Loucy (cell line): ENCODE measurements around the gene ARHGEF39.

Experiments used
- H2AFZ ChIP-seq: fragments of 200-600 bp; sonication (generic); 2 replicates; pipeline ENCODE4 v1.6.0; 2016; ENCODE audit warnings: antibody characterized with exemption, mild to moderate bottlenecking, low read length, moderate library complexity
- H3F3A ChIP-seq: fragments of 200-600 bp; 2 replicates; pipeline ENCODE4 v1.6.0; 2016; ENCODE audit warnings: antibody characterized with exemption, low read depth, mild to moderate bottlenecking
- H3K27me3 ChIP-seq: fragments of 200-600 bp; sonication (generic); 2 replicates; pipeline ENCODE4 v1.6.1; 2014; ENCODE audit warnings: low read length, mild to moderate bottlenecking; ENCODE audit not compliant: insufficient read depth, poor library complexity, severe bottlenecking
- H3K36me3 ChIP-seq: fragments of 200-600 bp; sonication (generic); 2 replicates; pipeline ENCODE4 v1.6.1; 2016; ENCODE audit warnings: low read length; ENCODE audit not compliant: insufficient read depth
- H3K4me1 ChIP-seq: fragments of 200-600 bp; sonication (generic); 2 replicates; pipeline ENCODE4 v1.5.1; 2014; ENCODE audit warnings: low read length, mild to moderate bottlenecking; ENCODE audit not compliant: insufficient read depth, poor library complexity, severe bottlenecking
- H3K4me2 ChIP-seq: fragments of 200-600 bp; sonication (generic); 2 replicates; pipeline ENCODE4 v1.6.0; 2014; ENCODE audit warnings: antibody characterized with exemption, low read length, low read depth, mild to moderate bottlenecking; ENCODE audit not compliant: poor library complexity, severe bottlenecking
- H3K4me3 ChIP-seq: fragments of 200-600 bp; sonication (generic); 2 replicates; pipeline ENCODE4 v1.5.1; 2014; ENCODE audit warnings: low read length, mild to moderate bottlenecking, mixed read lengths; ENCODE audit not compliant: poor library complexity, severe bottlenecking
- H3K79me2 ChIP-seq: fragments of 200-600 bp; sonication (generic); 2 replicates; pipeline ENCODE4 v1.6.1; 2014; ENCODE audit warnings: low read length; ENCODE audit not compliant: insufficient read depth
- H3K9ac ChIP-seq: fragments of 200-600 bp; sonication (generic); 2 replicates; pipeline ENCODE4 v1.6.0; 2014; ENCODE audit warnings: mild to moderate bottlenecking, low read depth, low read length, moderate library complexity; ENCODE audit not compliant: poor library complexity, severe bottlenecking
- H3K9me2 ChIP-seq: fragments of 200-600 bp; sonication (generic); replicated peaks from 2 replicates; pipeline ENCODE4 v1.6.1; 2016; ENCODE audit warnings: low read depth, low read length, mixed read lengths
- H3K9me3 ChIP-seq: fragments of 200-600 bp; sonication (generic); 2 replicates; pipeline ENCODE4 v1.6.1; 2014; ENCODE audit warnings: mild to moderate bottlenecking, antibody characterized with exemption, low read length, low read depth; ENCODE audit not compliant: insufficient read depth
- H4K20me1 ChIP-seq: fragments of 200-600 bp; sonication (generic); 2 replicates; pipeline ENCODE4 v1.6.0; 2014; ENCODE audit warnings: antibody characterized with exemption, low read length, mild to moderate bottlenecking; ENCODE audit not compliant: insufficient read depth, poor library complexity, severe bottlenecking
- EZH2phosphoT487 ChIP-seq: fragments of 200-600 bp; IDR thresholded peaks from 2 replicates; pipeline ENCODE4 v1.6.1; 2018; ENCODE audit warnings: antibody characterized with exemption, mild to moderate bottlenecking, moderate library complexity, borderline replicate concordance
- TF ChIP-seq, protein P1 (sequence below): fragments of 200-600 bp; sonication (generic); conservative IDR thresholded peaks from 2 replicates; pipeline ENCODE4 v1.5.1; 2014; ENCODE audit warnings: mild to moderate bottlenecking, antibody characterized with exemption, low read length

Gene ARHGEF39, protein sequence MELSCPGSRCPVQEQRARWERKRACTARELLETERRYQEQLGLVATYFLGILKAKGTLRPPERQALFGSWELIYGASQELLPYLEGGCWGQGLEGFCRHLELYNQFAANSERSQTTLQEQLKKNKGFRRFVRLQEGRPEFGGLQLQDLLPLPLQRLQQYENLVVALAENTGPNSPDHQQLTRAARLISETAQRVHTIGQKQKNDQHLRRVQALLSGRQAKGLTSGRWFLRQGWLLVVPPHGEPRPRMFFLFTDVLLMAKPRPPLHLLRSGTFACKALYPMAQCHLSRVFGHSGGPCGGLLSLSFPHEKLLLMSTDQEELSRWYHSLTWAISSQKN

DNA sequence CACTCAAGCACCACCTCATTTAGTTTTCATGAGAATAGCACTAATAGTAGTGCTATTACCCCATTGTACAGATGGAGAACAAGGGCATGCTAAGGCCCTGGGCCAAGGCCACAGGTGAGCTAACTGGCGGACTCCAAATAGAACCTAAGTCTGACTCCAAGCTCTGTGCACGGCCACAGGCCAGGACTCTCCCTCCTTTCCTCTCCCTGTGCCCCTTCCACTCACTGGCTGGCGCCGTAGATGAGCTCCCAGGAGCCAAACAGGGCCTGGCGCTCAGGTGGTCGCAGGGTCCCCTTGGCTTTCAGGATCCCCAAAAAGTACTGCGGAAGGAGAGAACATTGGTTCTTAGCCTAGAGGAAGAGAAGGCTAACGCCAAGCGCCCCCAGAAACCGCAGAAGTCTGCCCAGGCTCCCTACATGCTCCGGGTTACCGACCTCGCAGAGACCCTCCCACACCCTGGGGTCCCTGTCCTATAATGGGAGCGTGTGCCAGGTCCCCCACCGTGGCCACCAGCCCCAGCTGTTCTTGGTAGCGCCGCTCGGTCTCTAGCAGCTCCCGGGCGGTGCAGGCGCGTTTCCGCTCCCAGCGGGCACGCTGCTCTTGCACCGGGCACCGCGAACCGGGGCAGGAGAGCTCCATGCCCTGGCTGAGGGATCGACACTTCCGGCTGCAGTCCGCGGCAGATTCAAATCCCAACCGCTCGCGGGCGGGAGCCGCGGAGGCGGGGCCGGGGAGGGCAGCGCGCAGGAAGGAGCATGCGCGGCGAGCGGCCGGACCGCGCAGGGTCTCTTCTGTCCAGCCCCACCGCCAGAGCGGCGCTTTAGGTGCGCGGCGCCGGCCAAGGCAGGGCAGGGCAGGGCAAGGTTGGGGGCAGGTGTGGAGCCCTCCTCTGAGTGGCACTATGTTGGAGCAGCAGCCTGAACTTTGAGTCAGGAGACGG lies at the start of gene ARHGEF39:
Gene ARHGEF39 (minus strand): TSS at position 665 of the 940 bp plus-strand sequence. CDS start 26 bp downstream, at position 639.
- H3K9me3 ChIP-seq, result no peaks in the 10 kb centered on the region
- H3K4me1 ChIP-seq, result peaks cover 54% of the 10 kb centered on the region
- peaks cover 3% of the 10 kb centered on the region for H4K20me1 ChIP-seq
- TF ChIP-seq EZH2phosphoT487, result no peak
- TF ChIP-seq, protein P1, sequence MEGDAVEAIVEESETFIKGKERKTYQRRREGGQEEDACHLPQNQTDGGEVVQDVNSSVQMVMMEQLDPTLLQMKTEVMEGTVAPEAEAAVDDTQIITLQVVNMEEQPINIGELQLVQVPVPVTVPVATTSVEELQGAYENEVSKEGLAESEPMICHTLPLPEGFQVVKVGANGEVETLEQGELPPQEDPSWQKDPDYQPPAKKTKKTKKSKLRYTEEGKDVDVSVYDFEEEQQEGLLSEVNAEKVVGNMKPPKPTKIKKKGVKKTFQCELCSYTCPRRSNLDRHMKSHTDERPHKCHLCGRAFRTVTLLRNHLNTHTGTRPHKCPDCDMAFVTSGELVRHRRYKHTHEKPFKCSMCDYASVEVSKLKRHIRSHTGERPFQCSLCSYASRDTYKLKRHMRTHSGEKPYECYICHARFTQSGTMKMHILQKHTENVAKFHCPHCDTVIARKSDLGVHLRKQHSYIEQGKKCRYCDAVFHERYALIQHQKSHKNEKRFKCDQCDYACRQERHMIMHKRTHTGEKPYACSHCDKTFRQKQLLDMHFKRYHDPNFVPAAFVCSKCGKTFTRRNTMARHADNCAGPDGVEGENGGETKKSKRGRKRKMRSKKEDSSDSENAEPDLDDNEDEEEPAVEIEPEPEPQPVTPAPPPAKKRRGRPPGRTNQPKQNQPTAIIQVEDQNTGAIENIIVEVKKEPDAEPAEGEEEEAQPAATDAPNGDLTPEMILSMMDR, result peak; percentile 49
- peaks cover 56% of the 10 kb centered on the region for H3K79me2 ChIP-seq
- no peaks in the 10 kb centered on the region; the same call in 1 of the 2 replicates for H3K36me3 ChIP-seq
- peak within 1 kb of the TSS; percentile 82 for H2AFZ ChIP-seq
- H3K27me3 ChIP-seq, result no peaks in the 10 kb centered on the region
- H3K9me2 ChIP-seq, result no peaks in the 10 kb centered on the region
- peak within 1 kb of the TSS; percentile 87 for H3K4me2 ChIP-seq
- H3K9ac ChIP-seq, result peak within 1 kb of the TSS; percentile 95
- peak within 1 kb of the TSS; percentile 87 for H3K4me3 ChIP-seq
- H3F3A ChIP-seq, result 0 out of 2 replicates have a peak, but pooled peaks cover 10% of the 10 kb centered on the region

DNA sequence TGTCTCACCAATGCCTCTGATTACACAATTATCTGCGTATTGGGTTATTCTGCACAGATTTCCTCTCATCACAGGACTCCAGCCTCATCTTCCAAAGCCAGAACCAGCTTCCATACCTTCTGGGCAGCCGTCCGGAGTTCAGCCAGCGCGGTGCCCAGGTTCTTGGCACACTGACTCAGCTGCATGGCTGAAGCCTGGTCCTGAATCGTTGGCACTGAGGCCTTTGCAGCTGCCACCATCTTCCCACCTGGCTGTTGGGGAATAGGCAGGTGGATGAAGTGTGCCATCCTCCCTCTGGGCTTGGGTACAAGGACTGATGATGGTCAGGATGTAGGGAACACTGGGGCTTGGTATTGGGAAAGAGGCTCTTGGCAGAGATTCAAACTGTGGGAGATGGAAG lies 49.1 kb upstream of the ARHGEF39 start:
- no peak overlapping the region for H3K4me2 ChIP-seq
- H3K9me3 ChIP-seq, result no peaks in the 10 kb centered on the region
- H4K20me1 ChIP-seq, result no peaks in the 10 kb centered on the region
- no peaks in the 10 kb centered on the region for H3K4me1 ChIP-seq
- H3K27me3 ChIP-seq, result no peaks in the 10 kb centered on the region
- peaks cover 92% of the 10 kb centered on the region; the same call in 1 of the 2 replicates for H3K36me3 ChIP-seq
- H3F3A ChIP-seq, result no peaks in the 10 kb centered on the region
- no peaks in the 10 kb centered on the region for H3K9me2 ChIP-seq
- H3K4me3 ChIP-seq, result no peak overlapping the region
- H3K9ac ChIP-seq, result no peak overlapping the region
- no peak for TF ChIP-seq EZH2phosphoT487
- TF ChIP-seq, protein P1, result no peak
- no peaks in the 10 kb centered on the region for H3K79me2 ChIP-seq
- no peak overlapping the region for H2AFZ ChIP-seq

DNA sequence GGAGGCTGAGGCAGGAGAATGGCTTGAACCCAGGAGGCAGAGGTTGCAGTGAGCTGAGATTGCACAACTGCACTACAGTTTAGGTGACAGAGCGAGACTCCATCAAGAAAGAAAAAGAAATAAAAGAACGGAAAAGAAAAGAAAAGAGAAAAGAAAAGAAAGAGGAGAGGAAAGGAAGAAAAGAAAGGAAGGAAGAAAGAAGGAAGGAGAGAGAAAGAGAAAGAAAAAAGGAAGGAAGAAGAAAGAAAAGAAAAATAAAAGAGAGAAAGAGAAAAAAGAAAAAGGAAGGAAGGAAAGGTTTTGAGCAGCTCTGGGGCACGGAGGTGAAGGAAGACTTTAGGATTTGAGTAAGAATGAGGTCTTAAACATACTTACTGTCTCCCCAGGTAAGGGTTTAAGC lies 48.6 kb upstream of the ARHGEF39 start:
- Histone ChIP-seq H3K79me2 (no peaks in the 10 kb centered on the region), H2AFZ (no peak overlapping the region), H3K9ac (no peak overlapping the region), H3K4me3 (no peak overlapping the region), H3K27me3 (no peaks in the 10 kb centered on the region), H4K20me1 (no peaks in the 10 kb centered on the region), H3K4me1 (no peaks in the 10 kb centered on the region), H3K9me3 (no peaks in the 10 kb centered on the region), H3K9me2 (no peaks in the 10 kb centered on the region), H3K36me3 (peaks cover 92% of the 10 kb centered on the region; the same call in 1 of the 2 replicates), H3K4me2 (no peak overlapping the region), H3F3A (no peaks in the 10 kb centered on the region)
- no peak for TF ChIP-seq EZH2phosphoT487
- TF ChIP-seq, protein P1, result no peak
